Epithelial cell of esophagus (primary cell): ENCODE data around the gene ODAD4.

Experiments used
- DNase-seq: peaks from one replicate; pipeline ENCODE4 v3.0.0; 2010; ENCODE audit warnings: low read depth
- H3K4me3 ChIP-seq: 2 replicates; pipeline ENCODE4 v1.5.1; 2011; ENCODE audit warnings: mild to moderate bottlenecking, low read length, control low read depth
- TF ChIP-seq, protein P1 (sequence below): IDR thresholded peaks from 2 replicates; pipeline ENCODE4 v1.5.1; 2011; ENCODE audit warnings: low read depth, mild to moderate bottlenecking, low read length, control low read depth, inconsistent platforms; ENCODE audit not compliant: insufficient read depth; ENCODE audit errors: missing control alignments

ODAD4 gene

DNA sequence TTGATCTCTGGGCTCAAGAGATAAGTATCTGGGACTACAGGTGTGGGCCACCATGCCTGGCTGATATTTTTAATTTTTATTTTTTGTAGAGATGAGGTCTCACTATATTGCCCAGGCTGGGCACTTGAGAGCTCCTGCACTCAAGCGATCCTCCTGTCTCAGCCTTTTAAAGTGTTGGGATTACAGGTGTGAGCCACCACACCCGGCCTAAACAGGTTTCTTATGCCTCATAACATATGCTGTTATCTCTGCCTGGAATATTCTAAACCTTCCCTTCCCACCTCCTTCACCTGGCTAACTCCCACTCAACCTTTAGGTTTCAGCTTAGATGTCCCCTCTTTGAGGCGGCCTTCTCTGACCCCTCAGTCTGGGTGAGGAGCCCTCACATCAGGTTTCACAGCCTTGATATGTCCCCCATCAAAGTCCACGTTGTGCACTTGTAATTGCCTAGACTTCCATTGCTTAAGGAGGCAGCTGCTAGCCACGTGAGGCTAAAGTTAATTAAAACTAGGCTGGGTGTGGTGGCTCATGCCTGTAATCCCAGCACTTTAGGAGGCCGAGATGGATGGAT, 27.5 kb downstream of the ODAD4 start:
- TF ChIP-seq, protein P1, sequence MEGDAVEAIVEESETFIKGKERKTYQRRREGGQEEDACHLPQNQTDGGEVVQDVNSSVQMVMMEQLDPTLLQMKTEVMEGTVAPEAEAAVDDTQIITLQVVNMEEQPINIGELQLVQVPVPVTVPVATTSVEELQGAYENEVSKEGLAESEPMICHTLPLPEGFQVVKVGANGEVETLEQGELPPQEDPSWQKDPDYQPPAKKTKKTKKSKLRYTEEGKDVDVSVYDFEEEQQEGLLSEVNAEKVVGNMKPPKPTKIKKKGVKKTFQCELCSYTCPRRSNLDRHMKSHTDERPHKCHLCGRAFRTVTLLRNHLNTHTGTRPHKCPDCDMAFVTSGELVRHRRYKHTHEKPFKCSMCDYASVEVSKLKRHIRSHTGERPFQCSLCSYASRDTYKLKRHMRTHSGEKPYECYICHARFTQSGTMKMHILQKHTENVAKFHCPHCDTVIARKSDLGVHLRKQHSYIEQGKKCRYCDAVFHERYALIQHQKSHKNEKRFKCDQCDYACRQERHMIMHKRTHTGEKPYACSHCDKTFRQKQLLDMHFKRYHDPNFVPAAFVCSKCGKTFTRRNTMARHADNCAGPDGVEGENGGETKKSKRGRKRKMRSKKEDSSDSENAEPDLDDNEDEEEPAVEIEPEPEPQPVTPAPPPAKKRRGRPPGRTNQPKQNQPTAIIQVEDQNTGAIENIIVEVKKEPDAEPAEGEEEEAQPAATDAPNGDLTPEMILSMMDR: no peak
- H3K4me3 ChIP-seq: no peak overlapping the region
- DNase-seq: no peak

DNA sequence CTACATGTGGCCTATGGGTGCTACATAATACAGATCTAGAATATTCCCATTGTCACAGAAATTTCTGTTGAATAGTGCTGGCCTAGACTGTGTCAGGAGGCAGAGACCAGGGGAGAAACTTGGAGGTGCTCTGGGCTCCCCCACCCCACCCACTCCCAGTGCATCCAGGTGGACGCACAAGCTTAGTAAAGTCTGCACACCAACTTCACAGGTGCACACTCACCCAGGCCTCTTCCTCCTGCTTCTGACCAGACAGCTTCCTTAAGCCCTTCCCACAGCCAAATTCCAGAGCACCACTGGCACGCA, 28.6 kb downstream of the ODAD4 start:
- TF ChIP-seq, protein P1: no peak
- DNase-seq: no peak
- H3K4me3 ChIP-seq: no peak overlapping the region

DNA sequence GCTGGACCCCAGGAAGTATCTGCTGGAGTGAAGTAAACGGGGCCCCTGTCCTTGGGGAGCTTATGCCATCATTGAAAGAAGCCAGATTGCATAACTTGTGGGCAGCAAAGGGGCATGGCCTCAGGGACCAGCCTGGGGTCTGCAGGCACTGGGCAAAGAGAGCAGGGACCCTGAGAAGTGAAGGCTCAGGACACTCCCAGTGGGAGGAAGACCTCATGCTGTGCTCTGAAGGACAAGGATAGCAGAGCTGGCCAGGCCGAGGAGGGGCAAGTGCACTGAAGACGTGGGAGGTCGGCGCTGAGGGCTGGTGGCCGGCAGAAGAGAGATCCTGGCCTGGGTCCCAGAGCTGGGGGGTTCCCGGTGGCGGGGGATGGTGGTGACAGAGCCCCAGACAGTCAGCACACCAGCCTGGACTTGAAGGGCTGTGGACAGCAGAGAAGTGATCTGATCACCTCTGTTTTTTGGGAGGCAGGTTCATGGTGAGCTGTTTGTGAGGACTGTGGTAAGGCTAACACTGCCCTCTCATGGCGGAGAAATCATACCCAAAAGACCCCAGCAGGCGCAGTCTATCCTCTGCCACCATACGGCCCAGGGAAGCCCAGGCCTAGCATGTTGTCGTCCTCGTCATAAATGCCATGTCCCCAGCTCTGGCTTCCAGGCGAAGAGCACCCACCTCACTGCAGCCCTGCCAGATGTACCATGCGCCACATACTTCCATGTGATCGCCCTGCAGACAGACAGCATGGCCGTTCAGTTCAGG, 29.1 kb downstream of the ODAD4 start:
- H3K4me3 ChIP-seq: no peak overlapping the region
- TF ChIP-seq, protein P1: peak; percentile 42
- DNase-seq: peak; percentile 59

- TF ChIP-seq, protein P1: no peak
- H3K4me3 ChIP-seq: no peak overlapping the region
- DNase-seq: no peak
Measured at GRCh38 chr17:41962111-41962510, 31.7 kb downstream of the ODAD4 start.

GRCh38 chr17:41962768-41963434, 32.5 kb downstream of the ODAD4 start:
- peak; percentile 65 for DNase-seq
- TF ChIP-seq, protein P1: peak; percentile 92
- H3K4me3 ChIP-seq: no peak overlapping the region

DNA sequence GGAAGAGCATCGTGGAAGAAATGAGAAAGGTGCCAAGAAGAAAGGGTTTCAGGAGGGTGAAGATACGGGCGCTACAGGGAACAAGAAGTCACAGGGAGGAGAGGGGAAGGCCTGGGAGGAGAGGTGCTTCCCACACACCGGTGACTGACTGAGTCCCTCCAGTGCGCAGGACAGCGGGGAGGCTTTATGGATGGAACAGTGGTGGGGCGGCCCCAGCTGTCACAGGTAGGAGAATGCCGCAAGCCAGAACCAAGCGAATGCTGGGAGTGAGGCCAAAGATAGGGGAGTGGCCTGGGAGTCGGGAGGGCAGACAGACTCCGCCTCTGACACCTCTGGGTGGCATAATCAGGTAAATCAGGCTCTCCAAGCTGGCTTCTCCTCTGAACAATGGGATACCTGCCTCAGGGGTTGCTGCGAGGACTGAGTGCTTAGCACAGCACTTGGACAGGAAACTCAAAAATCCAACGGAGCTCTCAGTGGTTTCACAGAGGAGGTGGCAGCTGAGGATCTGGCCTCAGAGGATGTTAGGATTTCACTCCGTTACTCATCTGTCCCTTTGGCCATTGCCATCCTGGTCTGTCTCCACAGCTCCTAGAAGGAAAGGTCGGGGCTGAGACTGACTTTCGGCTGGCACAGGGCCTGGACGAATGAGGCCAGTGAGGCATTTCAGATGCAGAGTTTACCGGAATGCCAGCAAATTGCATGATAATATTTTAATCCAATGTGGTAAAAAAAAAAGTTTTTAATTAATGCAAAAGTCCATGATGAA, 35.5 kb downstream of the ODAD4 start:
- TF ChIP-seq, protein P1: no peak
- peak overlapping the region; percentile 83 for H3K4me3 ChIP-seq
- DNase-seq: peak; percentile 98
